HG03039 (cell line): ENCODE results near the gene ATP6V0A1.
"Not testable (repeated sequence)": the region's sequence is repeated elsewhere in the genome, so short reads cannot be mapped to it uniquely, and the experiment has no call there.

ENCODE experiments used
- ATAC-seq: cut with Tn5 transposase; IDR thresholded peaks from one replicate; pipeline ENCODE4 v1.9.1; 2021; ENCODE audit warnings: mild to moderate bottlenecking, moderate library complexity; ENCODE audit not compliant: unreplicated experiment

The ATP6V0A1 gene

GRCh38 chr17:42537156-42537805, 78.6 kb downstream of the ATP6V0A1 start:
- ATAC-seq = no peak

GRCh38 chr17:42537826-42538451, 79.3 kb downstream of the ATP6V0A1 start:
- no peak for ATAC-seq

GRCh38 chr17:42538482-42538881, 79.8 kb downstream of the ATP6V0A1 start:
- ATAC-seq = no peak

GRCh38 chr17:42540558-42540957, 81.9 kb downstream of the ATP6V0A1 start:
- not testable (repeated sequence) for ATAC-seq

- no peak for ATAC-seq
Observed at GRCh38 chr17:42541041-42541833, 82.6 kb downstream of the ATP6V0A1 start.

GRCh38 chr17:42543190-42544079, 84.8 kb downstream of the ATP6V0A1 start:
- no peak for ATAC-seq

GRCh38 chr17:42544874-42545283, 86.2 kb downstream of the ATP6V0A1 start:
- ATAC-seq = no peak

- not testable (repeated sequence) for ATAC-seq
Observed at GRCh38 chr17:42545755-42546505, 87.3 kb downstream of the ATP6V0A1 start.

GRCh38 chr17:42547001-42547461, 88.4 kb downstream of the ATP6V0A1 start:
- no peak for ATAC-seq

GRCh38 chr17:42547698-42548069, 89.0 kb downstream of the ATP6V0A1 start:
- no peak for ATAC-seq

GRCh38 chr17:42548070-42548837, 89.6 kb downstream of the ATP6V0A1 start:
- no peak for ATAC-seq

GRCh38 chr17:42548993-42549755, 90.5 kb downstream of the ATP6V0A1 start:
- no peak for ATAC-seq

- ATAC-seq = not testable (repeated sequence)
Observed at GRCh38 chr17:42552736-42553135, 94.1 kb downstream of the ATP6V0A1 start, which contains the start of gene HSD17B1. HSD17B1 (plus strand) TSS chr17:42552923; CDS start chr17:42552934, 11 bp downstream.

GRCh38 chr17:42553161-42553818, 94.6 kb downstream of the ATP6V0A1 start:
- ATAC-seq = no peak

GRCh38 chr17:42553866-42554249, 95.2 kb downstream of the ATP6V0A1 start:
- ATAC-seq = no peak

GRCh38 chr17:42554250-42555121, 95.8 kb downstream of the ATP6V0A1 start:
- peak; percentile 61 for ATAC-seq

GRCh38 chr17:42555122-42555622, 96.5 kb downstream of the ATP6V0A1 start:
- no peak for ATAC-seq
